Panc1 (cell line): ENCODE measurements around the gene NPAS3. TPM values are rescaled to one million over a fixed set of nuclear protein-coding genes. Genes with fewer than 3 reads are reported as not detected.

Experiments
- ATAC-seq: fragments of 200-7000 bp; cut with Tn5 transposase; 2 replicates; pipeline ENCODE4 v1.9.1; 2020; ENCODE audit warnings: mild to moderate bottlenecking, moderate library complexity
- BruUV-seq: library from RNA; stranded (reverse); fragments of 400-500 nt; replicated peaks from 2 replicates; lab custom pipeline; 2021; lab: Mats Ljungman, UMichigan
- CTCF ChIA-PET: fragments of 300-600 bp; sonication (Branson Sonifier 250); formaldehyde crosslinking; loops from one replicate; lab custom pipeline; 2022; ENCODE audit warnings: antibody characterized with exemption; lab: Charles Lee
- POLR2A ChIA-PET: fragments of 300-600 bp; sonication (Branson Sonifier 250); formaldehyde crosslinking; loops from one replicate; lab custom pipeline; 2022; ENCODE audit warnings: antibody characterized with exemption; lab: Charles Lee
- DNase-seq: peaks from one replicate; pipeline ENCODE4 v3.0.0-alpha.2; 2010; ENCODE audit warnings: low read depth, low spot score
- H3K27ac ChIP-seq: 2 replicates; pipeline ENCODE4 v1.5.1; 2011; ENCODE audit warnings: mild to moderate bottlenecking, low read length, inconsistent platforms
- H3K27me3 ChIP-seq: fragments of 200-500 bp; sonication (Bioruptor generic); 2 replicates; pipeline ENCODE4 v1.6.0; 2014; ENCODE audit warnings: low read length, inconsistent platforms; ENCODE audit not compliant: control insufficient read depth, insufficient read depth
- H3K36me3 ChIP-seq: fragments of 200-500 bp; sonication (Bioruptor generic); 2 replicates; pipeline ENCODE4 v1.5.1; 2014; ENCODE audit warnings: inconsistent platforms, mild to moderate bottlenecking, low read length, moderate library complexity; ENCODE audit not compliant: control insufficient read depth, insufficient read depth
- H3K4me1 ChIP-seq: 2 replicates; pipeline ENCODE4 v1.5.1; 2011; ENCODE audit warnings: inconsistent platforms, mild to moderate bottlenecking, low read length, moderate library complexity; ENCODE audit not compliant: control insufficient read depth, insufficient read depth
- H3K4me3 ChIP-seq, 2 experiments: 2 replicates each; pipeline ENCODE4 v1.5.1; 2011 to 2012; ENCODE audit warnings: low read depth in 2 of 2, low read length in 2 of 2, mild to moderate bottlenecking in 2 of 2, inconsistent platforms in 1 of 2, moderate library complexity in 1 of 2
- H3K9me3 ChIP-seq: fragments of 200-500 bp; sonication (Bioruptor generic); 2 replicates; pipeline ENCODE4 v1.5.1; 2014; ENCODE audit warnings: low read depth, mild to moderate bottlenecking, inconsistent platforms, low read length, moderate library complexity; ENCODE audit not compliant: control insufficient read depth, insufficient read depth
- POLR2AphosphoS5 ChIP-seq: IDR thresholded peaks from 2 replicates; pipeline ENCODE4 v1.6.1; 2012; ENCODE audit warnings: mild to moderate bottlenecking, low read depth, low read length, moderate library complexity
- SIN3A ChIP-seq: IDR thresholded peaks from 2 replicates; pipeline ENCODE4 v1.6.1; 2012; ENCODE audit warnings: low read depth, mild to moderate bottlenecking, low read length, moderate library complexity, borderline replicate concordance; ENCODE audit not compliant: insufficient read depth
- TCF7L2 ChIP-seq: IDR thresholded peaks from 2 replicates; pipeline ENCODE4 v1.6.1; 2011; ENCODE audit warnings: mild to moderate bottlenecking, low read depth, low read length, inconsistent platforms
- in situ Hi-C: cut with HindIII; loops from 2 replicates; pipeline ENCODE4 v1.10.0; 2016; ENCODE audit warnings: low sequenced_read_pairs, low pct_unique_long_range_greater_than_20kb
- intact Hi-C: fragments of 100-400 bp; cut with micrococcal nuclease; formaldehyde crosslinking; loops from one replicate; pipeline ENCODE4 v1.10.0; 2022; ENCODE audit not compliant: unreplicated experiment
- total RNA-seq: library from RNA; stranded (reverse); gene quantifications from one replicate; pipeline ENCODE4 v1.2.1, GENCODE V29; 2021; ENCODE audit not compliant: unreplicated experiment
- TF ChIP-seq, protein P1 (sequence below): fragments of 450-650 bp; IDR thresholded peaks from 2 replicates; pipeline ENCODE4 v1.5.1; 2017; ENCODE audit warnings: mild to moderate bottlenecking
- TF ChIP-seq, protein P2 (sequence below), 2 experiments: IDR thresholded peaks; 2 replicates each; pipeline ENCODE4 v1.6.1; 2011 to 2012; ENCODE audit warnings: low read depth in 2 of 2, control low read depth in 1 of 2, low read length in 1 of 2, mild to moderate bottlenecking in 1 of 2, moderate library complexity in 1 of 2; ENCODE audit not compliant: insufficient read depth in 1 of 2

The NPAS3 gene
- total RNA-seq, 1 experiment from 2014 or later: 0.23 TPM

DNA sequence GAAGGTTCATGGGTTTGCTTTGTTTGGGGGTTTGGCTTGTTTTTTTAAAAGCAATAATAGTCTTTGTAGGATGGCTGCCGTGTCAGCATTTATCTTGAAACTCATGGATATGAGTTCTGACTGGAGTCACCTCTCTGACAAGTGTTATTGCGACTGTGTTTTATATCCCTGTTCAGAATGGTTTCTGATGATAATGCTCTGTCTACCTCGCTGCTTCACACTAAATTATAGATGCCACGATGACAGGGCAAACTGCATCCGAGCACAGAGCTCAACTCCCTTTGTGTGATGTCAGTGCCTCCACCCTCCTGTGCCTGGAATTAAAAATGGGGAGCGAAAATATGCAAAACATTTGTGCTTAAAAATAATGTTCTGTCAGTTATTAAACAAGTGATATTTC is 761.4 kb downstream of the NPAS3 start:
- Histone ChIP-seq H3K4me3 (no peak overlapping the region), H3K27me3 (no peaks in the 10 kb centered on the region), H3K9me3 (no peaks in the 10 kb centered on the region), H3K27ac (no peak overlapping the region), H3K36me3 (no peaks in the 10 kb centered on the region), H3K4me1 (no peaks in the 10 kb centered on the region)
- in situ Hi-C loops (no loop called here), intact Hi-C loops (no loop called here)
- DNase-seq (no peak), ATAC-seq (no peak)
- TF ChIP-seq TCF7L2: no peak
- TF ChIP-seq, protein P1, sequence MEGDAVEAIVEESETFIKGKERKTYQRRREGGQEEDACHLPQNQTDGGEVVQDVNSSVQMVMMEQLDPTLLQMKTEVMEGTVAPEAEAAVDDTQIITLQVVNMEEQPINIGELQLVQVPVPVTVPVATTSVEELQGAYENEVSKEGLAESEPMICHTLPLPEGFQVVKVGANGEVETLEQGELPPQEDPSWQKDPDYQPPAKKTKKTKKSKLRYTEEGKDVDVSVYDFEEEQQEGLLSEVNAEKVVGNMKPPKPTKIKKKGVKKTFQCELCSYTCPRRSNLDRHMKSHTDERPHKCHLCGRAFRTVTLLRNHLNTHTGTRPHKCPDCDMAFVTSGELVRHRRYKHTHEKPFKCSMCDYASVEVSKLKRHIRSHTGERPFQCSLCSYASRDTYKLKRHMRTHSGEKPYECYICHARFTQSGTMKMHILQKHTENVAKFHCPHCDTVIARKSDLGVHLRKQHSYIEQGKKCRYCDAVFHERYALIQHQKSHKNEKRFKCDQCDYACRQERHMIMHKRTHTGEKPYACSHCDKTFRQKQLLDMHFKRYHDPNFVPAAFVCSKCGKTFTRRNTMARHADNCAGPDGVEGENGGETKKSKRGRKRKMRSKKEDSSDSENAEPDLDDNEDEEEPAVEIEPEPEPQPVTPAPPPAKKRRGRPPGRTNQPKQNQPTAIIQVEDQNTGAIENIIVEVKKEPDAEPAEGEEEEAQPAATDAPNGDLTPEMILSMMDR: no peak
- TF ChIP-seq POLR2AphosphoS5: no peak
- TF ChIP-seq, protein P2, sequence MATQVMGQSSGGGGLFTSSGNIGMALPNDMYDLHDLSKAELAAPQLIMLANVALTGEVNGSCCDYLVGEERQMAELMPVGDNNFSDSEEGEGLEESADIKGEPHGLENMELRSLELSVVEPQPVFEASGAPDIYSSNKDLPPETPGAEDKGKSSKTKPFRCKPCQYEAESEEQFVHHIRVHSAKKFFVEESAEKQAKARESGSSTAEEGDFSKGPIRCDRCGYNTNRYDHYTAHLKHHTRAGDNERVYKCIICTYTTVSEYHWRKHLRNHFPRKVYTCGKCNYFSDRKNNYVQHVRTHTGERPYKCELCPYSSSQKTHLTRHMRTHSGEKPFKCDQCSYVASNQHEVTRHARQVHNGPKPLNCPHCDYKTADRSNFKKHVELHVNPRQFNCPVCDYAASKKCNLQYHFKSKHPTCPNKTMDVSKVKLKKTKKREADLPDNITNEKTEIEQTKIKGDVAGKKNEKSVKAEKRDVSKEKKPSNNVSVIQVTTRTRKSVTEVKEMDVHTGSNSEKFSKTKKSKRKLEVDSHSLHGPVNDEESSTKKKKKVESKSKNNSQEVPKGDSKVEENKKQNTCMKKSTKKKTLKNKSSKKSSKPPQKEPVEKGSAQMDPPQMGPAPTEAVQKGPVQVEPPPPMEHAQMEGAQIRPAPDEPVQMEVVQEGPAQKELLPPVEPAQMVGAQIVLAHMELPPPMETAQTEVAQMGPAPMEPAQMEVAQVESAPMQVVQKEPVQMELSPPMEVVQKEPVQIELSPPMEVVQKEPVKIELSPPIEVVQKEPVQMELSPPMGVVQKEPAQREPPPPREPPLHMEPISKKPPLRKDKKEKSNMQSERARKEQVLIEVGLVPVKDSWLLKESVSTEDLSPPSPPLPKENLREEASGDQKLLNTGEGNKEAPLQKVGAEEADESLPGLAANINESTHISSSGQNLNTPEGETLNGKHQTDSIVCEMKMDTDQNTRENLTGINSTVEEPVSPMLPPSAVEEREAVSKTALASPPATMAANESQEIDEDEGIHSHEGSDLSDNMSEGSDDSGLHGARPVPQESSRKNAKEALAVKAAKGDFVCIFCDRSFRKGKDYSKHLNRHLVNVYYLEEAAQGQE (IDR thresholded peaks at IDR 0.05; ENCODE audit: insufficient read depth in 1 of 2, low read depth in 2 of 2, low read length in 1 of 2): no peak
- TF ChIP-seq SIN3A: no peak
- ChIA-PET CTCF (no interaction called here), POLR2A (no interaction called here)
- no TSS peak for BruUV-seq

DNA sequence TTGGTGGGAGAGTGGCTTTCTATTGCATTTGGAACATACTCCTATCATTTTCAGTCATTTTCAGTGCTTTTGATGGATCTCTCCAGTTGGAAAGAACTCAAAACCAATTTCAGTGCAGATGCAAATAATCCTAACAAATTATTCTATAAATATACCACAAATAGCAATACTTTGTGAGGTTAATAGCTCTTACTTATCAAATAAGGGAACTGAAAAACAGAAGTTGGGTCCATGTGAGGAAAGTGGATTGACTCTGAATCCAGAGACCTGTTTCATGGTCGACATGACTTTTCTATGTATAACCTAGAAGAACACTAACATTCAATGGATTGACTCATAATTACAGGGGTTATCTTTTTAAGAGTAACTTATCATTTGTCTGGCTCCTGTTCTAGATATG is 763.6 kb downstream of the NPAS3 start:
- CTCF ChIA-PET: no interaction called here
- no peak for DNase-seq
- POLR2A ChIA-PET: no interaction called here
- in situ Hi-C loops (no loop called here), intact Hi-C loops (no loop called here)
- Histone ChIP-seq H3K27ac (no peak overlapping the region), H3K27me3 (no peaks in the 10 kb centered on the region; the same call in 1 of the 2 replicates), H3K4me1 (no peaks in the 10 kb centered on the region), H3K36me3 (no peaks in the 10 kb centered on the region), H3K4me3 (no peak overlapping the region), H3K9me3 (no peaks in the 10 kb centered on the region)
- no TSS peak for BruUV-seq
- TF ChIP-seq SIN3A (no peak), POLR2AphosphoS5 (no peak), TCF7L2 (no peak)
- TF ChIP-seq, protein P1: no peak
- TF ChIP-seq, protein P2 (IDR thresholded peaks at IDR 0.05; ENCODE audit: insufficient read depth in 1 of 2, low read depth in 2 of 2, low read length in 1 of 2): no peak
- no peak for ATAC-seq
